Vagina (tissue), 2 donors: ENCODE results near the gene GABARAP. TPM values are rescaled to one million over a fixed set of nuclear protein-coding genes. Genes with fewer than 3 reads are reported as not detected.

Source experiments
- DNase-seq, 2 donors: peaks; one replicate each; pipeline ENCODE4 v3.0.0-alpha.2; 2017; ENCODE audit errors: extremely low spot score in 2 of 2
- H3K27ac ChIP-seq: fragments of 200-600 bp; sonication (generic); one replicate; pipeline ENCODE4 v1.5.1; 2019
- H3K27me3 ChIP-seq: fragments of 200-600 bp; sonication (generic); one replicate; pipeline ENCODE4 v1.5.1; 2019
- H3K36me3 ChIP-seq, 2 donors: fragments of 200-600 bp; sonication (generic); one replicate each; pipeline ENCODE4 v1.5.1; 2017 to 2019
- H3K4me1 ChIP-seq: fragments of 200-600 bp; sonication (generic); one replicate; pipeline ENCODE4 v1.5.1; 2019
- H3K4me3 ChIP-seq, 2 donors: fragments of 200-600 bp; sonication (generic); 1 replicate in 1 of 2; 2 replicates in 1 of 2; pipeline ENCODE4 v1.5.1; 2016 to 2019
- H3K9me3 ChIP-seq: fragments of 200-600 bp; sonication (generic); one replicate; pipeline ENCODE4 v1.5.1; 2019
- POLR2A ChIP-seq, 2 donors: fragments of 450-650 bp; IDR thresholded peaks; one replicate each; pipeline ENCODE4 v1.6.1; 2017; ENCODE audit warnings: antibody characterized with exemption in 2 of 2, mild to moderate bottlenecking in 2 of 2, moderate library complexity in 2 of 2
- POLR2AphosphoS5 ChIP-seq, 2 donors: sonication (generic); formaldehyde crosslinking; IDR thresholded peaks; one replicate each; pipeline ENCODE4 v1.9.0; 2017; ENCODE audit warnings: antibody characterized with exemption in 2 of 2, mild to moderate bottlenecking in 2 of 2, low read depth in 1 of 2; ENCODE audit not compliant: insufficient read depth in 1 of 2
- intact Hi-C: fragments of 100-400 bp; cut with DNase I; formaldehyde crosslinking; loops from one replicate; pipeline ENCODE4 v1.15.1; 2023
- total RNA-seq: library from RNA; depleted of rRNA; stranded (reverse); fragments of >200 nt; gene quantifications from one replicate; pipeline ENCODE4 v1.2.3, GENCODE V29; 2016
- TF ChIP-seq, protein P1 (sequence below), 3 experiments: fragments of 450-650 bp in 2 of 3; fragments of 200-600 bp in 1 of 3; sonication (generic) in 1 of 3; IDR thresholded peaks; one replicate each; pipeline ENCODE4 v1.5.1; 2017 to 2019; ENCODE audit warnings: antibody characterized with exemption in 3 of 3, mild to moderate bottlenecking in 2 of 3, moderate library complexity in 2 of 3

GABARAP gene
- total RNA-seq, 1 donor from 2014 or later: 395 TPM

DNA sequence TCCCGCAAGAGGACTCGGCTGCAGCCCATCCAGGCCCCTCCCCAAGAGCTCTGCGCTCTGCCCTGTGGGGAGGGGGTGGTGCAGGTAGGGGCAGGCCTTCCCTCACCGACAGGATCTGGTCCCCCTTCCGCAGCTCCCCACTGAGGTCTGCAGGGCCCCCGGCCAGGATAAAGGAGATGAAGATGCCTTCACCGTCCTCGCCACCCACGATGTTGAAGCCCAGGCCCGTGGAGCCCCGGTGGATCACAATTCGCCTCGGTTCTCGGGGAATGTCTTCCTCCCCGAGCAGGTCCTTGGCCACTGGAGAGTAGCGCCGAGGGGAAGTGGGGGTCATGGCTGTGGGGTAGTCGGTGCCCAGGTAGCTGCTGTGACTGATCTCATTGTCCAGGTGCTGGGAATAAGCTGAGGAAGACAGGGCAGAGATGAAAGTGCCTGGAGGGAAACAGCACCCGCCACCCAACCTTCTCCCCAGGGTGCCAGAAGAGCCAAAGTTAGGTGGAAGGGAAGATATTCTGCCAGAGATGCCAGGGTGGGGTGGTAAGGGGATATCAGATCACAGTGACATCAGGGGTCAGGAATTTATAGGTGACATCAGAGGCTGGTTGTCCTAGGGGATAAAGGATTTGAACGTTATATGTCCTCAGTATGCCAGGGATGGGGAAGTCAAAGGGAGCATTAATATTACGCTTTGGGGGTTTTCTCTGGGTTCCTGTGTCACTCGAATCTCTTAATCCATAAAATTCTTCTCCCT lies 45.4 kb downstream of the GABARAP start:
- intact Hi-C loops: no loop called here
- DNase-seq: no peak
- H3K27me3 ChIP-seq: no peaks in the 10 kb centered on the region
- TF ChIP-seq POLR2A (IDR thresholded peaks at IDR 0.05): no peak
- no peak for TF ChIP-seq POLR2AphosphoS5 (IDR thresholded peaks at IDR 0.05; ENCODE audit: insufficient read depth in 1 of 2, low read depth in 1 of 2)
- TF ChIP-seq, protein P1, sequence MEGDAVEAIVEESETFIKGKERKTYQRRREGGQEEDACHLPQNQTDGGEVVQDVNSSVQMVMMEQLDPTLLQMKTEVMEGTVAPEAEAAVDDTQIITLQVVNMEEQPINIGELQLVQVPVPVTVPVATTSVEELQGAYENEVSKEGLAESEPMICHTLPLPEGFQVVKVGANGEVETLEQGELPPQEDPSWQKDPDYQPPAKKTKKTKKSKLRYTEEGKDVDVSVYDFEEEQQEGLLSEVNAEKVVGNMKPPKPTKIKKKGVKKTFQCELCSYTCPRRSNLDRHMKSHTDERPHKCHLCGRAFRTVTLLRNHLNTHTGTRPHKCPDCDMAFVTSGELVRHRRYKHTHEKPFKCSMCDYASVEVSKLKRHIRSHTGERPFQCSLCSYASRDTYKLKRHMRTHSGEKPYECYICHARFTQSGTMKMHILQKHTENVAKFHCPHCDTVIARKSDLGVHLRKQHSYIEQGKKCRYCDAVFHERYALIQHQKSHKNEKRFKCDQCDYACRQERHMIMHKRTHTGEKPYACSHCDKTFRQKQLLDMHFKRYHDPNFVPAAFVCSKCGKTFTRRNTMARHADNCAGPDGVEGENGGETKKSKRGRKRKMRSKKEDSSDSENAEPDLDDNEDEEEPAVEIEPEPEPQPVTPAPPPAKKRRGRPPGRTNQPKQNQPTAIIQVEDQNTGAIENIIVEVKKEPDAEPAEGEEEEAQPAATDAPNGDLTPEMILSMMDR (IDR thresholded peaks at IDR 0.05): no peak
- H3K36me3 ChIP-seq: peaks cover 0 to 31% of the 10 kb centered on the region in 2 donors
- H3K4me1 ChIP-seq: no peaks in the 10 kb centered on the region
- H3K4me3 ChIP-seq: no peak overlapping the region
- H3K9me3 ChIP-seq: no peaks in the 10 kb centered on the region
- H3K27ac ChIP-seq: no peak overlapping the region

DNA sequence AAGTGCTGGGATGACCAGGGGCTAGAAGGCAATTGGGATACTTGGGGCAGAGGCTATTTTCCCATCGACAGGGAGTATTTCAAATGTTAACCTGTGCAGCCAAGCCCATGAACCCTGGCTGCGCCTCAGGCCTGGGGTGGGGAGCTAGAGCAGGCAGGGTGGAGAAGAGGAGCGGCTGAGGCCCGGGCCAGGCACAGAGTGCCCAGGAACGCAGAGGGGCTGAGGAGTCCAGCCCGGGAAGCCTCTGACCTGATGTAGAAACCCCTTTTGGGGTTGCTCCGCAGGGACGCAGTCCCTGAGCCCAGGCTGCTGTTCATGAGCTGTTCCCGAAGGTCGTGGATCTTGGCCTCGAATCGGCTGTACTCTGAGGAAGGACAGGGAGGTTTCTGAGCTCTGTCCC lies 46.3 kb downstream of the GABARAP start:
- Histone ChIP-seq H3K27ac (no peak overlapping the region), H3K4me1 (no peaks in the 10 kb centered on the region), H3K9me3 (no peaks in the 10 kb centered on the region), H3K27me3 (no peaks in the 10 kb centered on the region), H3K4me3 (no peak overlapping the region), H3K36me3 (peaks cover 0 to 37% of the 10 kb centered on the region in 2 donors)
- no peak for TF ChIP-seq POLR2AphosphoS5 (IDR thresholded peaks at IDR 0.05; ENCODE audit: insufficient read depth in 1 of 2, low read depth in 1 of 2)
- DNase-seq: no peak
- intact Hi-C loops: no loop called here

DNA sequence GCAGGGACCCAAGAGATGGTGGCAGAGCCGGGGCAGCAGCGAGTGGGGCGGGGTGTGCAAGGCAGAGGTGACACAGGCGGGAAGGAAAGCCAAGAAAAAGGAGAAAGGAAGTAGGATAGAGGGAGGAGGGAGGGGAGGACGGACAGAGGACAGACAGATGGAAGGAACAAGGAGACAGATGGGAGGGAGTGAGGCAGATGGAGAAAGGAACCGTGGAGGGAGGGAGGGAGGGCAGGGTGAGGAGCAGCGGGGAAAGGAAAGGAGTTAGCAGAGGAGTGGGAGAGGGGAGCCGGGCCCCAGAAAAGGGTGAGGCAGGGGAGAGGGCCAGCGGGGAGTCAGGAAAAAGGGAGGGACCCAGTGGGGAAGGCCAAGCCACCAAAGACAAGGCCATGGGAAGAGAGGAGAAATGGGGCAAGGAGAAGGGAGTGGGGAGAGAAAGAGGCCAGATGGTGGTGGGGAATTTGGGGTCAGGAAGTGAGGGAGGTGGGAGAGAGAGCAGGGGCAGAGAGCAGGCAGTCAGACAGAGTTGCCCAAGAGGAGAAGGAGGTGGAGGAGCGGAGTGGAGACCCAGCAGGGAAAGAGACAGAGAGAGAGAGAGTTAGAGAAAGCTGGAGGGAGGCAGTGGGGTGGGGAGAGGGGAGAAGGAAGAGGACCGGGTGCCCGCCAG lies 49.8 kb downstream of the GABARAP start:
- H3K27ac ChIP-seq: no peak overlapping the region
- no peak overlapping the region for H3K4me3 ChIP-seq
- H3K27me3 ChIP-seq: no peaks in the 10 kb centered on the region
- H3K36me3 ChIP-seq: peaks cover 0 to 40% of the 10 kb centered on the region in 2 donors
- TF ChIP-seq, protein P1 (IDR thresholded peaks at IDR 0.05): no peak
- TF ChIP-seq POLR2AphosphoS5 (IDR thresholded peaks at IDR 0.05; ENCODE audit: insufficient read depth in 1 of 2, low read depth in 1 of 2) (no peak), POLR2A (IDR thresholded peaks at IDR 0.05) (no peak)
- H3K9me3 ChIP-seq: no peaks in the 10 kb centered on the region
- H3K4me1 ChIP-seq: no peaks in the 10 kb centered on the region
- DNase-seq: no peak
- intact Hi-C loops: no loop called here

DNA sequence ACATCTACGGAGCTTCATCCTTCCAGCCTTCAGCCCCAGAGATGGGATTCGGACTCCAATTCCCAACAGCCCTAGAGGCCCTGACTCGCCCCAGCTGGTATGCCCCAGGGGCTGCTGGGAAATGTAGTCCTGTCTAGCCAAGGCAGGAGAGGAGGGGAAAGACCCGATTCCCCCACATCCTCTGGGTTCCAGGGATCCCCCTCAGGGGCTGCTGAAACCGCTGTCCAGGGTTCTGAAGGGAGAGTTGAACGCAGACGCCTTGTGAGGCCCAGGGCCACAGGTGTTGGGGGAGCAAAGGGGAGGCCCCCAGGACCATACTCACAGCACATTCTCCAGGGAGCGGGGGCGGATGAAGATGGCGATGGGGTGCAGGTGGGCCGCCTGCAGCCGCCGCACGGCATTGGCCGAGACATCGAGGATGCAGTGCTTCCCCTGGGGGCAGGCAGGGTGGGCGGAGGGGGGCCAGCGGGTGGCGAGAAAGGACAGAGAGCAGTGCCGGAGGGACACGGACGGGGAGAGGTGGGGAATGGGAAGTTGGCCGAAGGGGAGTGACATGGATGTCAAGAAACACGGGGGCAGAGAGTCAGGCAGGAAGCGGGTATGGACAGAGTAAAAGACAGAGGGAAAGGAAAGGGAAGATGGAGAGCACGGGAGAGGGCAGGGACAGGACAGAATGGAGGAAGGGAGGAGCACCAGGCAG lies 50.5 kb downstream of the GABARAP start:
- H3K36me3 ChIP-seq: peaks cover 0 to 37% of the 10 kb centered on the region in 2 donors
- TF ChIP-seq POLR2A (IDR thresholded peaks at IDR 0.05) (no peak), POLR2AphosphoS5 (IDR thresholded peaks at IDR 0.05; ENCODE audit: insufficient read depth in 1 of 2, low read depth in 1 of 2) (no peak)
- TF ChIP-seq, protein P1 (IDR thresholded peaks at IDR 0.05): no peak
- H3K27me3 ChIP-seq: no peaks in the 10 kb centered on the region
- no peaks in the 10 kb centered on the region for H3K9me3 ChIP-seq
- H3K4me3 ChIP-seq: no peak overlapping the region
- no peak for DNase-seq
- intact Hi-C loops: no loop called here
- no peaks in the 10 kb centered on the region for H3K4me1 ChIP-seq
- H3K27ac ChIP-seq: no peak overlapping the region

DNA sequence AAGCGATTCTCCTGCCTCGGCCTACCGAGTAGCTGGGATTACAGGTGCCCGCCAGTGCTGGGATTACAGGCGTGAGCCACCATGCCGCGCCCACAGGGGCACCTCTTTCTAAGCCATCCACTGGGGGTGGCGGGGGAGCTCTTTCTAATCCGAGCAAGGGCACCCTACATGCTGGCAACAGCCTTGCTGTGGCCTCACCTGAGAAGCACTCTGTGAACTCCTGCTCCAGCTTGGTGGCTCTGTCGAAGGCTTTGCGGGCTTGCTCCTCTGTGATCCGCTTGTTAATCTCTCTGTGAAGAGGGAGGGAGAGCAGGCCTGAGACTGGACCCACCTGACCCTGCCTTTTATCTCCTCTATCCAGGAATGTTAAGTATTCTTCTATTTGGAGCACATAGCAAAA lies 51.2 kb downstream of the GABARAP start:
- DNase-seq: no peak
- Histone ChIP-seq H3K36me3 (peaks cover 0 to 30% of the 10 kb centered on the region in 2 donors), H3K9me3 (no peaks in the 10 kb centered on the region), H3K27ac (no peak overlapping the region), H3K27me3 (no peaks in the 10 kb centered on the region), H3K4me1 (no peaks in the 10 kb centered on the region), H3K4me3 (no peak overlapping the region)
- intact Hi-C loops: no loop called here
- no peak for TF ChIP-seq POLR2A (IDR thresholded peaks at IDR 0.05)
- no peak for TF ChIP-seq POLR2AphosphoS5 (IDR thresholded peaks at IDR 0.05; ENCODE audit: insufficient read depth in 1 of 2, low read depth in 1 of 2)
- TF ChIP-seq, protein P1 (IDR thresholded peaks at IDR 0.05): no peak
